OCI-LY3 (cell line): ENCODE data around the gene HECTD1.

Experiments used
- CTCF ChIP-seq: fragments of 200-600, 300-600 bp; sonication (generic); IDR thresholded peaks from 2 replicates; pipeline ENCODE4 v1.5.1; 2014; ENCODE audit warnings: antibody characterized with exemption, low read length, low read depth
- EZH2phosphoT487 ChIP-seq: fragments of 200-600 bp; shearing (Covaris generic); IDR thresholded peaks from 2 replicates; pipeline ENCODE4 v1.6.1; 2018; ENCODE audit warnings: antibody characterized with exemption, mixed run types, low read depth

DNA sequence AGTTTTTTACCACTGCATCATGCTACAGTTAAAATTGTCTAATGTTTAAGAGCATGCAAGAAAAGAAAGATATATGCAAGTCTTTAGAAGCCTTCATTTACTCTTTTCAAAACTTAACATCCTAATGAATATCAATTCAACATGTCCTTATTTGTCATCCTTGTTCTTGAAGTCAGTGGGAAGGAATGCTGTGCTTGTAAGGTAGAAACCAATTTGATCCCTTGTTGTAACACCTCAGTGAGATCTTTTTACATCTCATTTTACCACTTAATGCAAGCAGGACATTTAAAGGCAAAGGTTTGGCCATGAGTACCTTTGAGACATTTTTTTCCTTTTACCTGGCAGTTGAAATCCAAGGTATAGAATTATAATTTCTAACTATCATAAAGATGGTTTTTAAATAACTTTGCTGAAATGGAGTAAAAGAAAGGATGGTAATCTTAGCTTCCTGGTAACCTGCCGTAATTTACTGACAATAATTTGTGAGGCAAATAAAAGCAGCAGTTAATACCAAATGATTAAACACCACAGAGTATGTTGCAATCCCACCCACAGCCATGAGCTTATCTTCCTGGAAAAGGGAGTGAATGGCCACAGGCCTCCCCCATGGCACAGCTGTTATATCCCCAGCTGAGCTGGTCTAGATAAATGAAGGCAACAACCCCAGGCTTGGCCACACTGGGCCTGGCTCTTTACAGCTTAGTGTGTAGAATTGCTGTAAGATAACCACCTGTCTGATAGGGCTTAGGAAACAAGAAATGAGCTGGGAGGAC, 148.3 kb downstream of the HECTD1 start:
- TF ChIP-seq CTCF (no peak), EZH2phosphoT487 (no peak)
